ENCODE results near the gene ALK. TPM values are rescaled to one million over a fixed set of nuclear protein-coding genes. Genes with fewer than 3 reads are reported as not detected.

The ALK gene
- total RNA-seq, 1 experiment from 2014 or later = 14.7 TPM

GRCh38 chr2:29844713-29845326, 76.6 kb downstream of the ALK start:
- Histone ChIP-seq H3K4me3 (ENCODE audit: low read depth, low read length, poor library complexity, severe bottlenecking) (no peak overlapping the region), H3K36me3 (ENCODE audit: insufficient read depth, low read length, poor library complexity, severe bottlenecking) (no peaks in the 10 kb centered on the region), H3K27ac (ENCODE audit: low read depth, low read length, poor library complexity, severe bottlenecking) (no peak overlapping the region), H3K9me3 (ENCODE audit: low read depth, low read length, poor library complexity, severe bottlenecking) (no peaks in the 10 kb centered on the region), H3K4me1 (ENCODE audit: insufficient read depth, low read length, poor library complexity, severe bottlenecking) (no peaks in the 10 kb centered on the region), H3K27me3 (replicated peaks; ENCODE audit: insufficient read depth, low read depth, low read length, poor library complexity) (no peaks in the 10 kb centered on the region)
- intact Hi-C loops (cut with micrococcal nuclease; ENCODE audit: unreplicated experiment) = loop anchor here (5.0 kb wide), 1 partner anchor 227 kb away; no protein-coding TSS in a partner anchor
- TF ChIP-seq CTCF (conservative IDR thresholded peaks at IDR 0.05; ENCODE audit: low read depth, low read length) (no peak), EZH2 (IDR thresholded peaks at IDR 0.05; ENCODE audit: borderline replicate concordance, low read depth, low read length, poor library complexity, severe bottlenecking) (no peak)
- CTCF ChIA-PET = interaction anchor here (0.6 to 0.7 kb wide), 2 partner anchors 652 to 862 kb away, joined by 4 to 5 read pairs; no protein-coding TSS in a partner anchor
- peak; percentile 94 for DNase-seq (ENCODE audit: low spot score)
- BruUV-seq (replicated peaks) = no TSS peak
- POLR2A ChIA-PET (ENCODE audit: low non-redundant PET) = interaction anchor here (0.6 kb wide), 1 partner anchor 283 kb away, joined by 12 read pairs; no protein-coding TSS in a partner anchor

- peak; percentile 71 for DNase-seq (ENCODE audit: low spot score)
- TF ChIP-seq CTCF (conservative IDR thresholded peaks at IDR 0.05; ENCODE audit: low read depth, low read length) = peak; percentile 93
- TF ChIP-seq EZH2 (IDR thresholded peaks at IDR 0.05; ENCODE audit: borderline replicate concordance, low read depth, low read length, poor library complexity, severe bottlenecking) = no peak
- BruUV-seq (replicated peaks) = no TSS peak
- H3K27ac ChIP-seq (ENCODE audit: low read depth, low read length, poor library complexity, severe bottlenecking) = no peak overlapping the region
- ChIA-PET CTCF (no interaction called here), POLR2A (ENCODE audit: low non-redundant PET) (no interaction called here)
- H3K36me3 ChIP-seq (ENCODE audit: insufficient read depth, low read length, poor library complexity, severe bottlenecking) = no peaks in the 10 kb centered on the region
- no peaks in the 10 kb centered on the region for H3K27me3 ChIP-seq (replicated peaks; ENCODE audit: insufficient read depth, low read depth, low read length, poor library complexity)
- no peaks in the 10 kb centered on the region for H3K4me1 ChIP-seq (ENCODE audit: insufficient read depth, low read length, poor library complexity, severe bottlenecking)
- H3K9me3 ChIP-seq (ENCODE audit: low read depth, low read length, poor library complexity, severe bottlenecking) = peaks cover 6% of the 10 kb centered on the region
- H3K4me3 ChIP-seq (ENCODE audit: low read depth, low read length, poor library complexity, severe bottlenecking) = no peak overlapping the region
- intact Hi-C loops (cut with micrococcal nuclease; ENCODE audit: unreplicated experiment) = loop anchor here (2.0 to 5.0 kb wide), 2 partner anchors 231 to 533 kb away; no protein-coding TSS in a partner anchor
Measured at GRCh38 chr2:29841386-29842004, 79.9 kb downstream of the ALK start.

DNA sequence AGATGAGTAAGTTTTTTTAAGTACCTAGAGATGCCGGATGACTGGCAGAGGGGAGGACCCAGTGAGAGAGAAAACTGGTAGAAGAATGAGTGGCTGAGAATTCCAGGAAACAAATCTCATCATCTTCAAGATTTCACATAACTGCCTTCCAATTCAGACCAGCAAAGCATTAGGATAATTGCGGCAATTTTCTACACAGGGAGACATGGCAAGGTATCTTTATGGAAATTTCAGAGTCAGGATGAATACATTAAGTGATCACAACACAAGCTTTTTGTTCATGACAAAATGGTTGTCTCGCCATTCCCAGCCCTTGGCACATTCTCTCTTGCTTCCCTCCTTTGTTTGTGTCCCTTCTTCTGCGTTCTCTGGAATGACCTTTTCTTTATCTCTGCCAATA, 82.1 kb downstream of the ALK start:
- CTCF ChIA-PET = no interaction called here
- BruUV-seq (replicated peaks) = no TSS peak

More for the DNA sequence above, 82.1 kb downstream of the ALK start:
- POLR2A ChIA-PET (ENCODE audit: low non-redundant PET) = no interaction called here
- Histone ChIP-seq H3K27ac (ENCODE audit: low read depth, low read length, poor library complexity, severe bottlenecking) (no peak overlapping the region), H3K9me3 (ENCODE audit: low read depth, low read length, poor library complexity, severe bottlenecking) (peaks cover 6% of the 10 kb centered on the region), H3K27me3 (replicated peaks; ENCODE audit: insufficient read depth, low read depth, low read length, poor library complexity) (no peaks in the 10 kb centered on the region), H3K36me3 (ENCODE audit: insufficient read depth, low read length, poor library complexity, severe bottlenecking) (no peaks in the 10 kb centered on the region), H3K4me1 (ENCODE audit: insufficient read depth, low read length, poor library complexity, severe bottlenecking) (peaks cover 3% of the 10 kb centered on the region), H3K4me3 (ENCODE audit: low read depth, low read length, poor library complexity, severe bottlenecking) (no peak overlapping the region)
- DNase-seq (ENCODE audit: low spot score) = no peak
- intact Hi-C loops (cut with micrococcal nuclease; ENCODE audit: unreplicated experiment) = no loop called here
- TF ChIP-seq EZH2 (IDR thresholded peaks at IDR 0.05; ENCODE audit: borderline replicate concordance, low read depth, low read length, poor library complexity, severe bottlenecking) = no peak
- TF ChIP-seq CTCF (conservative IDR thresholded peaks at IDR 0.05; ENCODE audit: low read depth, low read length) = no peak

Measured in A673 (cell line).